Tibial artery (tissue), 4 donors: ENCODE results near the gene COQ8B.

Experiments used
- DNase-seq, 2 donors: peaks; one replicate each; pipeline ENCODE4 v3.0.0-alpha.2; 2019
- H3K27ac ChIP-seq, 2 donors: fragments of 200-600 bp; sonication (generic) in 1 of 2; 1 replicate in 1 of 2; 2 replicates in 1 of 2; pipeline ENCODE4 v1.5.1; 2018 to 2019; ENCODE audit warnings: mild to moderate bottlenecking in 1 of 2
- H3K27me3 ChIP-seq, 2 donors: fragments of 200-600 bp; sonication (generic) in 1 of 2; one replicate each; pipeline versions ENCODE4 v1.5.1 to v1.6.0; 2016 to 2019
- H3K36me3 ChIP-seq, 3 donors: fragments of 200-600 bp; sonication (generic) in 2 of 3; one replicate each; pipeline ENCODE4 v1.5.1; 2016 to 2019; ENCODE audit warnings: mild to moderate bottlenecking in 2 of 3
- H3K4me1 ChIP-seq, 4 donors: fragments of 200-600 bp; sonication (generic) in 2 of 4; 1 replicate in 3 of 4; 2 replicates in 1 of 4; pipeline ENCODE4 v1.5.1; 2016 to 2019
- H3K4me3 ChIP-seq, 2 donors: fragments of 200-600 bp; sonication (generic) in 1 of 2; 1 replicate in 1 of 2; 2 replicates in 1 of 2; pipeline ENCODE4 v1.5.1; 2018 to 2019; ENCODE audit warnings: mild to moderate bottlenecking in 2 of 2
- H3K9me3 ChIP-seq, 3 donors: fragments of 200-600 bp; sonication (generic) in 1 of 3; one replicate each; pipeline ENCODE4 v1.5.1; 2016 to 2019
- intact Hi-C: fragments of 100-400 bp; cut with DNase I; formaldehyde crosslinking; loops from one replicate; pipeline ENCODE4 v1.15.0; 2023; ENCODE audit warnings: low total_unique reads
- TF ChIP-seq, protein P1 (sequence below), 2 experiments: fragments of 200-600 bp in 1 of 2; fragments of 450-650 bp in 1 of 2; IDR thresholded peaks; one replicate each; pipeline ENCODE4 v1.5.1; 2017 to 2019; ENCODE audit warnings: antibody characterized with exemption in 2 of 2, mild to moderate bottlenecking in 1 of 2, moderate library complexity in 1 of 2

Gene COQ8B

DNA sequence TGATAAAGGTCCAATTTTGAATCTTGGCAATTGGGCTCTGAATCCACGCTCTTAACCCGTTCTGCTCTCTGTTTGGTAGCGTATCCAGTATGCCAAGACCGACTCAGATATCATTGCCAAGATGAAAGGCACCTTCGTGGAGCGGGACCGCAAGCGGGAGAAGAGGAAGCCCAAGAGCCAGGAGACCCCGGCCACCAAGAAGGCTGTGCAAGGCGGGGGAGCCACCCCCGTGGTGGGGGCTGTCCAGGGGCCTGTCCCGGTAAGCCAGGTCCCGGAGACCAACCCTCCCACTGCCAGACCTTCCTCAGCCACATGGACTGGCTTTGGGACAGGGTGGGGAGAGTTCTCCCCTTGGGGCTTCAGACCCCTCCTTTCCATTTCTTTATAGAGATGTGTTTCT is 42.7 kb upstream of the COQ8B start:
- Histone ChIP-seq H3K4me3 (no peak overlapping the region), H3K27ac (no peak overlapping the region), H3K4me1 (peaks cover 0 to 28% (median 19%) of the 10 kb centered on the region in 4 donors), H3K9me3 (no peaks in the 10 kb centered on the region), H3K27me3 (no peaks in the 10 kb centered on the region), H3K36me3 (peaks cover 78 to 95% (median 90%) of the 10 kb centered on the region in 3 donors)
- intact Hi-C loops = loop anchor here (10.0 kb wide), 1 partner anchor 45 kb away; no protein-coding TSS in a partner anchor
- TF ChIP-seq, protein P1, sequence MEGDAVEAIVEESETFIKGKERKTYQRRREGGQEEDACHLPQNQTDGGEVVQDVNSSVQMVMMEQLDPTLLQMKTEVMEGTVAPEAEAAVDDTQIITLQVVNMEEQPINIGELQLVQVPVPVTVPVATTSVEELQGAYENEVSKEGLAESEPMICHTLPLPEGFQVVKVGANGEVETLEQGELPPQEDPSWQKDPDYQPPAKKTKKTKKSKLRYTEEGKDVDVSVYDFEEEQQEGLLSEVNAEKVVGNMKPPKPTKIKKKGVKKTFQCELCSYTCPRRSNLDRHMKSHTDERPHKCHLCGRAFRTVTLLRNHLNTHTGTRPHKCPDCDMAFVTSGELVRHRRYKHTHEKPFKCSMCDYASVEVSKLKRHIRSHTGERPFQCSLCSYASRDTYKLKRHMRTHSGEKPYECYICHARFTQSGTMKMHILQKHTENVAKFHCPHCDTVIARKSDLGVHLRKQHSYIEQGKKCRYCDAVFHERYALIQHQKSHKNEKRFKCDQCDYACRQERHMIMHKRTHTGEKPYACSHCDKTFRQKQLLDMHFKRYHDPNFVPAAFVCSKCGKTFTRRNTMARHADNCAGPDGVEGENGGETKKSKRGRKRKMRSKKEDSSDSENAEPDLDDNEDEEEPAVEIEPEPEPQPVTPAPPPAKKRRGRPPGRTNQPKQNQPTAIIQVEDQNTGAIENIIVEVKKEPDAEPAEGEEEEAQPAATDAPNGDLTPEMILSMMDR (IDR thresholded peaks at IDR 0.05) = no peak
- no peak for DNase-seq

DNA sequence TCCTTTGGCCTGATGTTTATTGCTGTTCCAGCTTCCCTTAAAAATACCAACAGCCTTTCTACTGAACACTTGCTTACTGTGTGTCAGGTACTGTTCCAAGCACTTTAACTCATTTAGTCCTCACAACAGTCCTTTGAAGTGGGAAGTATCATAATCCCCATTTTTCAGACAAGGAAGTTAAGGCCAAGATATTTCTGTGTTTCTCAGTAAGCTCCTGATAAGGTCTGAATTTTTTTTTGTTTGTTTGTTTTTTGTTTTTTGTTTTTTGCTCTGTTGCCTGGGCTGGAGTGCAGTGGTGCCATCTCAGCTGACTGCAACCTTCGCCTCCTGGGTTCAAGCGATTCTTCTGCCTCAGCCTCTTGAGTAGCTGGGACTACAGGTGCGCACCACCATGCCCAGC is 41.8 kb upstream of the COQ8B start:
- Histone ChIP-seq H3K36me3 (peaks cover 70 to 90% (median 81%) of the 10 kb centered on the region in 3 donors), H3K4me1 (peaks cover 0 to 36% (median 26%) of the 10 kb centered on the region in 4 donors), H3K9me3 (no peaks in the 10 kb centered on the region), H3K4me3 (no peak overlapping the region), H3K27ac (no peak overlapping the region), H3K27me3 (no peaks in the 10 kb centered on the region)
- no peak for DNase-seq
- TF ChIP-seq, protein P1 (IDR thresholded peaks at IDR 0.05) = no peak
- intact Hi-C loops = loop anchor here (10.0 kb wide), 1 partner anchor 46 kb away; no protein-coding TSS in a partner anchor

DNA sequence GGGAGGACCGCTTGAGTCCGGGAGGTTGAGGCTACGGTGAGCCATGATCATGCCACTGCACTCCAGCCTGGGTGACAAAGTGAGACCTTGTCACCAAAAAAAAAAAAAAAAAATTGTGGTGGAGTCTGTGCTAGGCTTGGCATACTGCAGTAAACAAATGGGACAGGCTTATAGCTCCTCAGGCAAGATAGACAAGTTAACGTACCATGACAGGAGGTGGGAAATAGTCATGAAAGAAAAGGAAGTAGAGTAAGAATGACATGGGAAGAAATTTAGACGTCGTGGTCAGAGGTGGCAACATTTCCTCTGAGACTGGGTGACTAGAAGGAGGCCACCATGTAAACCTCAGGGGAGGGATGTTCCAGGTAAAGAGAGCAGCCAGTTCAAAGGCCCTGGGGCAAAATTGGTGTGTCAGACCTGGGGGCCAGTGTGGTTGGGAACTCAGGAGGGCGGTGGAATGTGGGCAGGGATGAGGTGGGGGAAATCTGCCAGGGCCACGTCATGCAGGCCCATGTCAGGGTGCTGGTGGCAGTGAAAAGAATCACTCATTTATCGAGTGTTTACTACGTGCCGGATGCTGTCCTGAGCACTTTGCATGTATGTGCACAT is 39.9 kb upstream of the COQ8B start:
- peaks cover 0 to 50% (median 39%) of the 10 kb centered on the region in 4 donors for H3K4me1 ChIP-seq
- H3K27ac ChIP-seq = no peak overlapping the region
- TF ChIP-seq, protein P1 (IDR thresholded peaks at IDR 0.05) = no peak
- H3K4me3 ChIP-seq = no peak overlapping the region
- intact Hi-C loops = loop anchor here (10.0 kb wide), 1 partner anchor 48 kb away; no protein-coding TSS in a partner anchor
- peaks cover 51 to 71% (median 62%) of the 10 kb centered on the region in 3 donors for H3K36me3 ChIP-seq
- DNase-seq = no peak
- H3K27me3 ChIP-seq = no peaks in the 10 kb centered on the region
- H3K9me3 ChIP-seq = no peaks in the 10 kb centered on the region

DNA sequence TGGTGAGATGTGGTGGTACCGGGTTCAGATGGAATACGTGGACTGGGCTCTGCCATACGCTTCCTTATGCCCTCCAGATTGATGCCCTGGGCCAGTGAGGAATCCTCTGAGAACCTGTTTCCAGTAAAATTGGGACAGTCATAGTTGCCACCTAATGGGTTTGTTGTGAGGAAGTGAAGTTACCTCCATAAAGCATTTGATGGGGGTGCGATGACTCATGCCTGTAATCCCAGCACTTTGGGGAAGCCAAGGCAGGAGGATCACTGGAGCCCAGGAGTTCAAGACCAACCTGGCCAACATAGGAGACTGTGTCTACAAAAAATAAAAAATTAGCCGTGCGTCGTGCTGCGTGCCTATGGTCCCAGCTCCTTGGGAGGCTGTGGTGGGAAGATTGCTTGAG is 39.1 kb upstream of the COQ8B start:
- Histone ChIP-seq H3K9me3 (no peaks in the 10 kb centered on the region), H3K27ac (no peak overlapping the region), H3K4me3 (no peak overlapping the region), H3K36me3 (peaks cover 45 to 63% (median 55%) of the 10 kb centered on the region in 3 donors), H3K27me3 (no peaks in the 10 kb centered on the region), H3K4me1 (peaks cover 0 to 50% (median 39%) of the 10 kb centered on the region in 4 donors)
- DNase-seq = no peak
- intact Hi-C loops = loop anchor here (10.0 kb wide), 1 partner anchor 49 kb away; no protein-coding TSS in a partner anchor
- TF ChIP-seq, protein P1 (IDR thresholded peaks at IDR 0.05) = no peak

DNA sequence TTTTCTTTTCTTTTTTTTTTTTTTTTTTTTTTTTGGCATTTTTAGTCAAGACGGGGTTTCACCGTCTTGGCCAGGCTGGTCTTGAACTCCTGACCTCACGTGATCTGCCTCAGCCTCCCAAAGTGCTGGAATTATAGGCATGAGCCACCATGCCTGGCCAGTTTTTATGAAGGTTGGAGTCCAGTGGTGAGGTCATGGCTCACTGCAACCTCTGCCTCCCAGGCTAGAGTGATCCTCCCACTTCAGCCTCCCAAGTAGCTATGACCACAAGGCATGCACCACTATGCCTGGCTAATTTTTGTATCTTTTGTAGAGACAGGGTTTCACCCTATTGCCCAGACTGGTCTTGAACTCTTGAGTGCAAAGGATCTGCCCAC is 38.5 kb upstream of the COQ8B start:
- intact Hi-C loops = loop anchor here (10.0 kb wide), 1 partner anchor 50 kb away; no protein-coding TSS in a partner anchor

More for the DNA sequence above, 38.5 kb upstream of the COQ8B start:
- Histone ChIP-seq H3K36me3 (peaks cover 39 to 57% (median 50%) of the 10 kb centered on the region in 3 donors), H3K9me3 (no peaks in the 10 kb centered on the region), H3K27me3 (no peaks in the 10 kb centered on the region), H3K4me1 (peaks cover 0 to 50% (median 39%) of the 10 kb centered on the region in 4 donors), H3K4me3 (no peak overlapping the region), H3K27ac (no peak overlapping the region)
- TF ChIP-seq, protein P1 (IDR thresholded peaks at IDR 0.05) = no peak
- DNase-seq = no peak
